Renal cortex interstitium (tissue), 11 donors: ENCODE data around the gene LURAP1L. TPM values are rescaled to one million over a fixed set of nuclear protein-coding genes. Genes with fewer than 3 reads are reported as not detected.
"Not testable (repeated sequence)": the region's sequence is repeated elsewhere in the genome, so short reads cannot be mapped to it uniquely, and the experiment has no call there.

Experiments used
- DNase-seq, 11 donors: peaks; one replicate each; pipeline ENCODE4 v3.0.0-alpha.2; 2013; ENCODE audit warnings: low read depth in 9 of 11, low spot score in 4 of 11; ENCODE audit errors: extremely low read depth in 1 of 11
- polyA plus RNA-seq, 3 donors: library from polyadenylated mRNA; unstranded; fragments of 120-200 nt; gene quantifications; one replicate each; pipeline ENCODE4 v1.2.1, GENCODE V29; 2013; ENCODE audit not compliant: insufficient read length in 3 of 3

LURAP1L gene
- polyA plus RNA-seq, 3 donors, result 20.0 to 25.9 (median 21.0) TPM

GRCh38 chr9:12838546-12838945 is 63.7 kb downstream of the LURAP1L start:
- DNase-seq, result no peak

GRCh38 chr9:12843735-12844134 is 68.9 kb downstream of the LURAP1L start:
- no peak for DNase-seq

GRCh38 chr9:12846035-12846434 is 71.2 kb downstream of the LURAP1L start:
- DNase-seq, result no peak

- DNase-seq, result no peak
Measured at GRCh38 chr9:12847561-12847960, 72.7 kb downstream of the LURAP1L start.

- peak in 1 of 11 donors; percentile 22 for DNase-seq
Measured at GRCh38 chr9:12849486-12850003, 74.7 kb downstream of the LURAP1L start.

GRCh38 chr9:12851341-12852090 is 76.7 kb downstream of the LURAP1L start:
- no peak for DNase-seq

GRCh38 chr9:12853051-12853450 is 78.2 kb downstream of the LURAP1L start:
- DNase-seq, result no peak

GRCh38 chr9:12854221-12854620 is 79.4 kb downstream of the LURAP1L start:
- no peak for DNase-seq

GRCh38 chr9:12855066-12855465 is 80.2 kb downstream of the LURAP1L start:
- no peak for DNase-seq

- DNase-seq, result no peak
Measured at GRCh38 chr9:12856603-12857002, 81.8 kb downstream of the LURAP1L start.

GRCh38 chr9:12859704-12860251 is 85.0 kb downstream of the LURAP1L start:
- no peak for DNase-seq

- DNase-seq, result no peak
Measured at GRCh38 chr9:12860998-12861397, 86.2 kb downstream of the LURAP1L start.

GRCh38 chr9:12862611-12863410 is 88.0 kb downstream of the LURAP1L start:
- DNase-seq, result no peak

GRCh38 chr9:12863618-12864017 is 88.8 kb downstream of the LURAP1L start:
- no peak for DNase-seq

- not testable (repeated sequence) for DNase-seq
Measured at GRCh38 chr9:12865380-12865779, 90.6 kb downstream of the LURAP1L start.

Other genes starting within 250 kb of the LURAP1L start
- 1 to 10 TPM; 1.5 to 2.5 (median 2.5) TPM for gene TYRP1, start 81.6 kb upstream of the LURAP1L start, polyA plus RNA-seq